HFF-Myc (cell line): Measurements from ENCODE around the gene POLRMT.

Experiments used
- DNase-seq: peaks from one replicate; pipeline ENCODE4 v3.0.0-alpha.2; 2011; ENCODE audit warnings: low read depth; ENCODE audit errors: extremely low read depth
- H3K4me3 ChIP-seq: replicated peaks from 2 replicates; pipeline ENCODE4 v1.5.1; 2011; ENCODE audit warnings: low read depth, mild to moderate bottlenecking, control low read depth, low read length
- TF ChIP-seq, protein P1 (sequence below): IDR thresholded peaks from 2 replicates; pipeline ENCODE4 v1.5.1; 2012; ENCODE audit warnings: mild to moderate bottlenecking, low read depth, low read length, control low read depth; ENCODE audit errors: missing control alignments

The POLRMT gene

GRCh38 chr19:591099-591958, 42.0 kb downstream of the POLRMT start:
- no peak overlapping the region for H3K4me3 ChIP-seq
- TF ChIP-seq, protein P1, sequence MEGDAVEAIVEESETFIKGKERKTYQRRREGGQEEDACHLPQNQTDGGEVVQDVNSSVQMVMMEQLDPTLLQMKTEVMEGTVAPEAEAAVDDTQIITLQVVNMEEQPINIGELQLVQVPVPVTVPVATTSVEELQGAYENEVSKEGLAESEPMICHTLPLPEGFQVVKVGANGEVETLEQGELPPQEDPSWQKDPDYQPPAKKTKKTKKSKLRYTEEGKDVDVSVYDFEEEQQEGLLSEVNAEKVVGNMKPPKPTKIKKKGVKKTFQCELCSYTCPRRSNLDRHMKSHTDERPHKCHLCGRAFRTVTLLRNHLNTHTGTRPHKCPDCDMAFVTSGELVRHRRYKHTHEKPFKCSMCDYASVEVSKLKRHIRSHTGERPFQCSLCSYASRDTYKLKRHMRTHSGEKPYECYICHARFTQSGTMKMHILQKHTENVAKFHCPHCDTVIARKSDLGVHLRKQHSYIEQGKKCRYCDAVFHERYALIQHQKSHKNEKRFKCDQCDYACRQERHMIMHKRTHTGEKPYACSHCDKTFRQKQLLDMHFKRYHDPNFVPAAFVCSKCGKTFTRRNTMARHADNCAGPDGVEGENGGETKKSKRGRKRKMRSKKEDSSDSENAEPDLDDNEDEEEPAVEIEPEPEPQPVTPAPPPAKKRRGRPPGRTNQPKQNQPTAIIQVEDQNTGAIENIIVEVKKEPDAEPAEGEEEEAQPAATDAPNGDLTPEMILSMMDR = no peak
- no peak for DNase-seq

DNA sequence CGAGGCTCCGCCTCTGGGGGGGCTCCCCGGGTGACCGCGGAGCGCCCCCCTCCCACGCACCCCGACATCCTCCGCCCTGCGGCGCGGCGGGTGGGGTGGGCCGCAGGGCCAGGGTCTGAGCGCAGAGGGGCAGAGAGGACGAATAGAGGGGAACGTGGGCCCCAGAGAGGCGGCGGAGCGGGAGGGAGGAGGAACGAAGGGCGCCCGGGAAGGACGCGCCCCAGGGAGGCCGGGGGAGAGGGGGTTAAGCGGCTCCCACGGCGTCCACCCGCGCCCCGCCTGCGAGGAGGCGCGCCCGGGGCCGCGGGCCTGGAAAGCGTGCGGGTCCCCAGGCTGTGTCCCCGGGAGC, 42.6 kb downstream of the POLRMT start:
- DNase-seq = no peak
- H3K4me3 ChIP-seq = no peak overlapping the region
- TF ChIP-seq, protein P1 = no peak

- no peak for DNase-seq
- TF ChIP-seq, protein P1 = no peak
- H3K4me3 ChIP-seq = no peak overlapping the region
Observed at GRCh38 chr19:590396-590745, 43.0 kb downstream of the POLRMT start.

GRCh38 chr19:589693-590395, 43.5 kb downstream of the POLRMT start, which contains the start of gene HCN2:
TSS of gene HCN2 (plus strand) at chr19:589881. CDS start at chr19:589946, 65 bp downstream.
- H3K4me3 ChIP-seq = no peak within 1 kb of the TSS
- TF ChIP-seq, protein P1 = no peak
- no peak for DNase-seq

- DNase-seq = no peak
- H3K4me3 ChIP-seq = no peak overlapping the region
- TF ChIP-seq, protein P1 = no peak
Observed at GRCh38 chr19:588741-589692, 44.3 kb downstream of the POLRMT start.

DNA sequence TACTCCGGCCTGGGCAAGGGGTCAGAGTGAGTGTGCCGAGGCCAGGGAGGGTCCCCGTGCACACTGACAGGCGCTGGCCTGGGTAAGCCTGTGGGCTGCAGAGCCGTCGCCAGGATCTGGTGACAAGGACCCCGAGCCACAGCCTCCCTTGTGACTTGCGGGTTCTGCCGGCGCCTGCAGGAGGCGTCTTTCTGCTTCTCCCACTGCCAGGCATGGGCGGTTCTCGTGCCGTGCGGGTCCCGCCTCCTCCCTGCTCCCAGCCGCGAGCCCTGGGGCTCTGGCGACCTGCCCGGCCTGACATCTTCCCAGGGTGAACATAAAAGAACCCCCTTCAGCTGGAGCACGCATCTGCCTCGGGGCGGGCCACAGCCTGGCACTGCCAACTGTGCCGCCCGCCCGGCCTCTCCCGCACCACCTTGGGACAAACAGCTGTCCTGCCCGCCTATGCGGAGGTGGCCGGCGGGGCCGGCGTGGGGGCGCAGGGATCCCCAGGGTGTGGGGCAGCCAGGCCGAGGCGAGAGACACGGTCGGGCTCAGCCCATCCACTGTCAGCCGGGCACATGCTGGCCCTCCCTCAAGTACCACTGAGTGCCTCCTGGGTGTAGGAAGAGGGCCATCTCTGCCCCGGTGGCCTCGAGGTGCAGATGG, 45.1 kb downstream of the POLRMT start:
- no peak overlapping the region for H3K4me3 ChIP-seq
- DNase-seq = no peak
- TF ChIP-seq, protein P1 = peak; percentile 74
